ENCODE measurements around the gene PPP1R27. TPM values are rescaled to one million over a fixed set of nuclear protein-coding genes. Genes with fewer than 3 reads are reported as not detected.

PPP1R27 gene
- total RNA-seq, 1 donor: not detected

DNA sequence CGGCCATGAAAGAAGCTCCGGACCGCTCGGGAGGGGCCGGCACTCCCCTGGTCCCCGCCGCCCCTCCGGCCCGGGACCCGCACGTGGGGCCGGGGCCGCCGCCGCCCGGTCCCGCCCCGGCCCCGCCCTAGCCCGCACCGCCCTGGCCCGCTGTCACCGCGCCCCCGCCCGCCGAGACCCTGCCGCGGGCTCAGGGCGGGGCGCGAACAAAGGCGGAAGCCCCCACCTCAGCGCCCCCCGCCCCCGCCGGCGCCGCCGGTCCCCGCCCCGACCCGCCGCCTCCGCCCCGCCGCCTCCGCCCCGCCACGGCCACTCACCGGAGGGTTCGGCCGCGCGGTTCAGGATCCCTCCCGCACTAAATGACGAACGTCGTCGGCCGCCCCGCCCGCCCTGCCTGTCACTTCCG lies 36.1 kb upstream of the PPP1R27 start, which contains the start of gene ARHGDIA:
Gene ARHGDIA, minus strand, starts transcription at position 357 of the 406 bp plus-strand sequence. CDS start 1,407 bp downstream, outside the sequence.
- H3K4me3 ChIP-seq (ENCODE audit: low read depth, low read length): peak within 1 kb of the TSS; percentile 83
- TF ChIP-seq, protein P1, sequence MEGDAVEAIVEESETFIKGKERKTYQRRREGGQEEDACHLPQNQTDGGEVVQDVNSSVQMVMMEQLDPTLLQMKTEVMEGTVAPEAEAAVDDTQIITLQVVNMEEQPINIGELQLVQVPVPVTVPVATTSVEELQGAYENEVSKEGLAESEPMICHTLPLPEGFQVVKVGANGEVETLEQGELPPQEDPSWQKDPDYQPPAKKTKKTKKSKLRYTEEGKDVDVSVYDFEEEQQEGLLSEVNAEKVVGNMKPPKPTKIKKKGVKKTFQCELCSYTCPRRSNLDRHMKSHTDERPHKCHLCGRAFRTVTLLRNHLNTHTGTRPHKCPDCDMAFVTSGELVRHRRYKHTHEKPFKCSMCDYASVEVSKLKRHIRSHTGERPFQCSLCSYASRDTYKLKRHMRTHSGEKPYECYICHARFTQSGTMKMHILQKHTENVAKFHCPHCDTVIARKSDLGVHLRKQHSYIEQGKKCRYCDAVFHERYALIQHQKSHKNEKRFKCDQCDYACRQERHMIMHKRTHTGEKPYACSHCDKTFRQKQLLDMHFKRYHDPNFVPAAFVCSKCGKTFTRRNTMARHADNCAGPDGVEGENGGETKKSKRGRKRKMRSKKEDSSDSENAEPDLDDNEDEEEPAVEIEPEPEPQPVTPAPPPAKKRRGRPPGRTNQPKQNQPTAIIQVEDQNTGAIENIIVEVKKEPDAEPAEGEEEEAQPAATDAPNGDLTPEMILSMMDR (IDR thresholded peaks at IDR 0.05; ENCODE audit: insufficient read depth, low read length): no peak
- DNase-seq (ENCODE audit: low read depth): no peak

DNA sequence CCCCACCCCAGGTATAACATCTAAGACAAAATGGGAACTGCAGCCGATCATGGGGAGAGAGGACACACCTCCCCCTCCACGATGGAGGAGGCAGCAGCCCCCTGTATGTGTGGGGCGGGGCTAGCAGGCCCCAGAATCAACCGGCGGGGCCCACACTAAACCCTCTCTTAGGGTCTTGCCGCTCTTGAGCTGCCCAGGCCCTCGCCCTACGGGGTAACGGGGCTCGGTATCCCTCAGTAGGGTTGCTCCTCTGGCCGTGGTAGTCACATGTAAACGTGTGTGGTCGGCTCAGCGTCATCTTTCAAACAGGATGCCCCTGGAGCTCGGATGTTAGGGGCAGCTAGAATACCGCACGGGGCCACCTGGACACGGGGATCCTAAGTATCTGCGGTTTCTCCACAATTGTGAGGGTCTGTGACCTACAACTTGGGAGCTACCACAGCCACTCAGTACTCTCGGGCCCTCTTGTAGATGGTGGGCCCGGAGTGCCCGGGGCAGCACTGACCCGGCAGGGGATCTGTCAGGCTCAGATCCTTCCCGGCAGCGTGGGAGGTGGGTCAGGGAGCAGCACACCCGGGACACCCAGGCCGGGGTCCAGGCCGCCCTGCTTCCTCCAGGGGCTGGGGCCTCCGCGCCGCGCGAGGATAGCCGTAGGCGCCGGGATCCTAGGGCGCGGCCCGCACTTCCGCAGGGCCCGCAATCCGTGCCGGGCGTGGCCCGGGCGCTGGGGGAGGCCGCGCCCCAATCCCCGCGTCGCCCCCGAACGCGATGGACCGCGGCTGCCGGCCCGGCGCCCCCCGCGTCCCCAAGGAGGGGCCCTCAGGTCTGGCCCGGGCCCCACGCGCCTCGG lies 35.5 kb upstream of the PPP1R27 start:
- H3K4me3 ChIP-seq (ENCODE audit: low read depth, low read length): peak overlapping the region; percentile 83
- TF ChIP-seq, protein P1 (IDR thresholded peaks at IDR 0.05; ENCODE audit: insufficient read depth, low read length): no peak
- peak; percentile 52 for DNase-seq (ENCODE audit: low read depth)

DNA sequence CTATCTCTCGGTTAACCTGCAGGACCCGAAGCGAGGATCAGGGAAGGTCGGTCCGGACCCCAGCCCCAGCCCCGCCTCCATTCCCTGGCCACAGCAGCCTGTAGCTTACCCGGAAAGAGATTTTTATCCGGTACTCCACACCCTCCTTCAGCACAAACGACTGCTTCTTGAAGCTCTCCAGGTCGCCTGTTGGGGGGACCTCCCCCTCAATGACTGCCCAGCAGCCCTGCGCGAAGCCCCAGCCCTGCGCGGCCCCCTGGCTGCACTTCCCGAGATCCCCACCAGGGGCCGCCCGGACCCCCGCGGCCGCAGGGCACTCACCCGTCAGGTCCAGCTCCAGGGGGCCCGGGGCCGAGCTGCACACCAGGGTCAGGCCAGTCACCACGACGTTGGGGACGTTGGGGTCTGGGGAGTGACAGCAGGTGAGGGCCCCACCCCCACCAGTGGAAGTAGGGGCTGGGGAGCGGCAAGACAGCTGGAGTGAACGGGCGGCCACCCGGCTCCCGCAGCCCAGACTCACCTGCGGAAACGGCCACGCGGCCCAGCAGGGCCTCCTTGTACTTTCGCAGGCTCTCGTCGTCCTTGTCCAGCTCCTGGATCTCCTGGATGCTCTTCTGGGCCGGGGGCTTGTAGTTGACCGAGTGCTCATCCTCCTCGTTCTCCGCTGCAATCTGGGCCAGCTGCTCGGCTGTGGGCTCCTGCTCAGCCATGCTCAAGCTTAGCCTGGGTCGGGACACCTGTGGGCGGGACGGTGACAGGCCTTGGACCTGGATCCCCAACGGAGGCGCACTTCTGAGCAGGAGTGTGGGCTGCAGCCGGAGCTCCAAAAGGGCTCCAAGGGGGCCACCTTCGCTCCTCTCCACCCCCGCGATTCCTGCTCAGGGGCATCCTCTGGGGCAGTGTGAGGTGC lies 34.6 kb upstream of the PPP1R27 start:
- peak; percentile 33 for DNase-seq (ENCODE audit: low read depth)
- TF ChIP-seq, protein P1 (IDR thresholded peaks at IDR 0.05; ENCODE audit: insufficient read depth, low read length): peak; percentile 74
- peak overlapping the region; percentile 83 for H3K4me3 ChIP-seq (ENCODE audit: low read depth, low read length)

DNA sequence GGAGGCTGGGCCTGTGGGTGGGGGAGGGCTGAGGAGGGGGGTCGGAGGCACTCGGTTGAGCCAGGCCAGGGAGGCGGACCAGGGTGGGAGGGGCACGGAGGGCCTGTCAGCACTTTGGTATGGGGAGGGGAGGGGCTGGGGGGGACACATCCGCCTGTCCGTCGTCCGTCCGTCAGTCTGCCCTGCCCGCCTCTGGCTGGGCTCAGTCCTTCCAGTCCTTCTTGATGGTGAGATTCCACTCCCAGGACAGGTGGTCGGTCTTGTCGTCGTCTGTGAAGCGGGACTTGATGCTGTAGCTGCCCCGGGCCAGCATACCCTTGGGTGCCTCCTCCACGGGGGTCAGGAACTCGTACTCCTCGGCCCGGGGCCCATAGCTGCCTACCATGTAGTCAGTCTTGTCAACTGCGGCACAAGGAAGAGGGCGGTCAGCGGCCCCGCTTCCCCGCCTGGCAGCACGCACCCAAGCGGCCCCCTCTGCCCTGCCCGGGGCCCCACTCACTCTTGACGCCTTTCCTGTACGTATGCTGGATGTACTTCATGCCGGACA lies 33.9 kb upstream of the PPP1R27 start:
- H3K4me3 ChIP-seq (ENCODE audit: low read depth, low read length): peak overlapping the region; percentile 83
- peak; percentile 80 for DNase-seq (ENCODE audit: low read depth)
- TF ChIP-seq, protein P1 (IDR thresholded peaks at IDR 0.05; ENCODE audit: insufficient read depth, low read length): no peak

DNA sequence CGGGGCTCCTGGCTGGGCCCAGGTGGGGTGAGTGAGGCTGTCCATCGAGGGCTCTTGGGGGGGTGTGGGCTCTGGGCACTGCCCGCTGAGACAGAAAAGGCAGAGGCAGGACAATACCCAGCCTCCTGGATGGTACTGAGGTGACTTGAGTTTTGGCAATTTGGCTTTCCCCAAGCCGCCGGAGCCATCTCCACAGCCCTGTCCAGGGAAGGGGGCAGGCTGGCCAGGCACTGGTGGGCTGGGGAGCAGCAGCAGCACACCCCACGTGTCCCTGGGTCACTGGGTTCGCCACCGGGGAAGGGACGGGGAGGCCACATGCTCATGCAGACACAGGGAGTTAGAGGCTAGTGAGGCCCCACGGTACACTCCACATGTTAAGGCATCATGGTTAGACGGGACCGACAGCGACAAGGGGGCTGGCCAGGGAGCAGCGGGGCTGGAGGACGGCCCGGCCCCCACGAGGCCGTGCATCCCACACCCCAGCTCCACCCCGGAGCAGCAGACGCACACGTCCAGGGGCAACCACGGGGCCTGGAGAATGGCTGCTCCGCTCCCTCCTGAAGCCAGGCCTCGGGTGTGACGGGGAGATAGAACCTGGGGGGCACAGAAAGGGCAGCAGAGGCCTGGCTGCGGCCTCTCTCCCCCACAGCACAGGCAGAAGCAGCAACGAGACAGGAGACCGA lies 33.3 kb upstream of the PPP1R27 start:
- H3K4me3 ChIP-seq (ENCODE audit: low read depth, low read length): no peak overlapping the region
- TF ChIP-seq, protein P1 (IDR thresholded peaks at IDR 0.05; ENCODE audit: insufficient read depth, low read length): no peak
- DNase-seq (ENCODE audit: low read depth): peak; percentile 23

Measured in fibroblast of the aortic adventitia (primary cell).